Common myeloid progenitor, CD34-positive (primary cell): ENCODE results near the gene FREM3.
"Not testable (repeated sequence)": the region's sequence is repeated elsewhere in the genome, so short reads cannot be mapped to it uniquely, and the experiment has no call there.

ENCODE experiments used
- CTCF ChIA-PET: fragments of 350-600 bp; sonication (Branson Sonifier 250); formaldehyde crosslinking; loops from one replicate; lab custom pipeline; 2021; ENCODE audit warnings: antibody characterized with exemption; lab: Charles Lee
- POLR2A ChIA-PET: fragments of 350-600 bp; sonication (Branson Sonifier 250); formaldehyde crosslinking; loops from one replicate; lab custom pipeline; 2021; ENCODE audit warnings: antibody characterized with exemption; lab: Charles Lee
- DNase-seq, 3 donors: peaks; one replicate each; pipeline versions ENCODE4 v3.0.0 to v3.0.0-alpha.2; 2013
- H3K27ac ChIP-seq, 2 experiments: 1 replicate in 1 of 2; 2 replicates in 1 of 2; pipeline ENCODE4 v1.7.0; 2013; ENCODE audit warnings: inconsistent platforms in 2 of 2, low read length in 2 of 2, mild to moderate bottlenecking in 2 of 2, low read depth in 1 of 2, moderate library complexity in 1 of 2; ENCODE audit not compliant: severe bottlenecking in 2 of 2, insufficient read depth in 1 of 2, poor library complexity in 1 of 2
- H3K27me3 ChIP-seq, 5 experiments: replicated peaks in 2 of 5; 1 replicate in 3 of 5; 2 replicates in 2 of 5; pipeline versions ENCODE4 v1.6.1 to v1.7.0; 2013; ENCODE audit warnings: low read length in 4 of 5, mild to moderate bottlenecking in 2 of 5, moderate library complexity in 2 of 5, inconsistent platforms in 1 of 5; ENCODE audit not compliant: insufficient read depth in 5 of 5, control insufficient read depth in 4 of 5
- H3K36me3 ChIP-seq, 4 experiments: 1 replicate in 2 of 4; 2 replicates in 2 of 4; pipeline versions ENCODE4 v1.6.1 to v1.7.0; 2013; ENCODE audit warnings: low read length in 3 of 4, control low read depth in 1 of 4, mild to moderate bottlenecking in 1 of 4; ENCODE audit not compliant: control insufficient read depth in 4 of 4, insufficient read depth in 4 of 4
- H3K4me1 ChIP-seq, 4 experiments: 1 replicate in 3 of 4; 2 replicates in 1 of 4; pipeline versions ENCODE4 v1.6.1 to v1.7.1; 2013; ENCODE audit warnings: low read length in 3 of 4, mild to moderate bottlenecking in 3 of 4, control low read depth in 1 of 4, inconsistent platforms in 1 of 4, moderate library complexity in 1 of 4; ENCODE audit not compliant: control insufficient read depth in 4 of 4, insufficient read depth in 4 of 4; ENCODE audit errors: control extremely low read depth in 1 of 4
- H3K4me3 ChIP-seq, 7 experiments: 1 replicate in 4 of 7; 2 replicates in 3 of 7; pipeline versions ENCODE4 v1.5.1 to v1.7.0; 2013; ENCODE audit warnings: mild to moderate bottlenecking in 7 of 7, low read length in 6 of 7, moderate library complexity in 6 of 7, inconsistent platforms in 2 of 7, low read depth in 2 of 7, control low read depth in 1 of 7; ENCODE audit not compliant: insufficient read depth in 4 of 7, control insufficient read depth in 1 of 7; ENCODE audit errors: extremely low read depth in 1 of 7
- H3K9me3 ChIP-seq, 5 experiments: 1 replicate in 4 of 5; 2 replicates in 1 of 5; pipeline versions ENCODE4 v1.6.1 to v1.7.1; 2013; ENCODE audit warnings: low read length in 4 of 5, mild to moderate bottlenecking in 2 of 5, inconsistent platforms in 1 of 5, low read depth in 1 of 5, moderate library complexity in 1 of 5; ENCODE audit not compliant: control insufficient read depth in 4 of 5, insufficient read depth in 2 of 5; ENCODE audit errors: control extremely low read depth in 1 of 5
- WGBS: methylation state at CpG from one replicate; pipeline ENCODE4 v1.1.5; 2013; ENCODE audit not compliant: insufficient coverage; 5-methylcytosine and 5-hydroxymethylcytosine counted together

The FREM3 gene

GRCh38 chr4:143538979-143539669 is 161.4 kb downstream of the FREM3 start:
- H3K9me3 ChIP-seq: no peaks in the 10 kb centered on the region
- no peaks in the 10 kb centered on the region for H3K27me3 ChIP-seq
- no peak overlapping the region for H3K27ac ChIP-seq
- no peak overlapping the region for H3K4me3 ChIP-seq
- no peak for DNase-seq
- POLR2A ChIA-PET: no interaction called here
- H3K4me1 ChIP-seq: no peaks in the 10 kb centered on the region
- CTCF ChIA-PET: interaction anchor here (1.0 kb wide), 1 partner anchor 8 kb away, joined by 5 read pairs; no protein-coding TSS in a partner anchor
- H3K36me3 ChIP-seq: peaks cover 31 to 92% (median 61%) of the 10 kb centered on the region in 4 experiments
- WGBS: no CpG with 5 or more reads among the region's 4 CpGs

GRCh38 chr4:143531788-143532491 is 168.5 kb downstream of the FREM3 start:
- WGBS: no CpG with 5 or more reads among the region's 2 CpGs
- H3K9me3 ChIP-seq: no peaks in the 10 kb centered on the region
- H3K4me1 ChIP-seq: no peaks in the 10 kb centered on the region
- H3K27me3 ChIP-seq: no peaks in the 10 kb centered on the region
- ChIA-PET POLR2A (no interaction called here), CTCF (interaction anchor here (1.1 to 5.0 kb wide), 10 partner anchors 9 to 591 kb away, joined by 3 to 27 read pairs (median 6); no protein-coding TSS in a partner anchor)
- no peak for DNase-seq
- H3K36me3 ChIP-seq: peaks cover 36 to 93% (median 67%) of the 10 kb centered on the region in 4 experiments
- no peak overlapping the region for H3K27ac ChIP-seq
- H3K4me3 ChIP-seq: no peak overlapping the region

- Histone ChIP-seq H3K27me3 (no peaks in the 10 kb centered on the region), H3K36me3 (peaks cover 33 to 93% (median 66%) of the 10 kb centered on the region in 4 experiments), H3K4me1 (no peaks in the 10 kb centered on the region), H3K9me3 (no peaks in the 10 kb centered on the region), H3K27ac (no peak overlapping the region), H3K4me3 (no peak overlapping the region)
- peak; percentile 25 to 45 (median 40) for DNase-seq
- CTCF ChIA-PET: interaction anchor here (1.1 to 5.0 kb wide), 10 partner anchors 10 to 324 kb away, joined by 3 to 27 read pairs (median 6); no protein-coding TSS in a partner anchor
- no CpG with 5 or more reads among the region's 1 CpG for WGBS
- POLR2A ChIA-PET: no interaction called here
Observed at GRCh38 chr4:143531380-143531779, 169.1 kb downstream of the FREM3 start.

GRCh38 chr4:143528046-143528445 is 172.4 kb downstream of the FREM3 start:
- peaks cover 32 to 82% (median 63%) of the 10 kb centered on the region in 4 experiments for H3K36me3 ChIP-seq
- DNase-seq, POLR2A ChIA-PET, H3K27me3 ChIP-seq, H3K27ac ChIP-seq, H3K9me3 ChIP-seq, H3K4me1 ChIP-seq, H3K4me3 ChIP-seq: not testable (repeated sequence)
- CTCF ChIA-PET: interaction anchor here (0.7 to 5.0 kb wide), 3 partner anchors 19 to 577 kb away, joined by 3 to 27 read pairs (median 4); no protein-coding TSS in a partner anchor
- WGBS: 100% methylated on average over 3 of the region's 4 CpGs
